K562 (cell line): ENCODE data around the gene DHX35.

ENCODE experiments used
- CHD2 ChIP-seq: IDR thresholded peaks from 2 replicates; pipeline ENCODE4 v1.6.1; 2011; ENCODE audit warnings: low read depth, low read length
- DMBX1 ChIP-seq: fragments of 250-450 bp; sonication (Bioruptor Pico); IDR thresholded peaks from 2 replicates; pipeline ENCODE4 v1.8.0; 2022; ENCODE audit warnings: inconsistent platforms, mild to moderate bottlenecking, moderate library complexity, borderline replicate concordance
- EZH2 ChIP-seq: IDR thresholded peaks from 2 replicates; pipeline ENCODE4 v1.6.1; 2012; ENCODE audit warnings: low read depth, mild to moderate bottlenecking, inconsistent platforms, low read length, borderline replicate concordance
- FOXJ3 ChIP-seq: sonication (generic); formaldehyde crosslinking; IDR thresholded peaks from 2 replicates; pipeline ENCODE4 v1.4.0; 2020; ENCODE audit warnings: mild to moderate bottlenecking, missing genetic modification reagents
- FOXM1 ChIP-seq, 2 experiments: fragments of 450-650 bp in 1 of 2; sonication (generic) in 1 of 2; formaldehyde crosslinking in 1 of 2; IDR thresholded peaks; 2 replicates each; pipeline versions ENCODE4 v1.6.1 to v1.9.0; 2017 to 2022; ENCODE audit warnings: low read depth in 2 of 2, mild to moderate bottlenecking in 2 of 2, missing genetic modification reagents in 1 of 2, moderate library complexity in 1 of 2
- MTA2 ChIP-seq: fragments of 450-650 bp; IDR thresholded peaks from 2 replicates; pipeline ENCODE4 v1.6.1; 2016; ENCODE audit warnings: low read depth
- MXI1 ChIP-seq: IDR thresholded peaks from 2 replicates; pipeline ENCODE4 v1.6.1; 2011; ENCODE audit warnings: low read depth, mild to moderate bottlenecking, improper control_type of control experiment, low read length
- POLR2A ChIP-seq: fragments of 450-650 bp; conservative IDR thresholded peaks from 2 replicates; pipeline ENCODE4 v1.6.1; 2016
- RNF219 ChIP-seq: fragments of 250-450 bp; sonication (Bioruptor Pico); IDR thresholded peaks from 2 replicates; pipeline ENCODE4 v1.5.0; 2022; ENCODE audit warnings: mild to moderate bottlenecking
- TF ChIP-seq, protein P1 (sequence below): sonication (generic); formaldehyde crosslinking; IDR thresholded peaks from 2 replicates; pipeline ENCODE4 v1.8.1; 2022; ENCODE audit warnings: missing genetic modification reagents

- TF ChIP-seq FOXM1 (IDR thresholded peaks at IDR 0.05; ENCODE audit: low read depth): no peak
- no peak for TF ChIP-seq FOXM1 (CRISPR knock-in tag; IDR thresholded peaks at IDR 0.05; ENCODE audit: low read depth)
- no peak for TF ChIP-seq FOXJ3 (CRISPR knock-in tag)
- no peak for TF ChIP-seq MTA2
- TF ChIP-seq EZH2: no peak
- no peak for TF ChIP-seq DMBX1 (CRISPR knock-in tag)
- TF ChIP-seq CHD2: no peak
- no peak for TF ChIP-seq RNF219 (CRISPR knock-in tag)
- TF ChIP-seq, protein P1, sequence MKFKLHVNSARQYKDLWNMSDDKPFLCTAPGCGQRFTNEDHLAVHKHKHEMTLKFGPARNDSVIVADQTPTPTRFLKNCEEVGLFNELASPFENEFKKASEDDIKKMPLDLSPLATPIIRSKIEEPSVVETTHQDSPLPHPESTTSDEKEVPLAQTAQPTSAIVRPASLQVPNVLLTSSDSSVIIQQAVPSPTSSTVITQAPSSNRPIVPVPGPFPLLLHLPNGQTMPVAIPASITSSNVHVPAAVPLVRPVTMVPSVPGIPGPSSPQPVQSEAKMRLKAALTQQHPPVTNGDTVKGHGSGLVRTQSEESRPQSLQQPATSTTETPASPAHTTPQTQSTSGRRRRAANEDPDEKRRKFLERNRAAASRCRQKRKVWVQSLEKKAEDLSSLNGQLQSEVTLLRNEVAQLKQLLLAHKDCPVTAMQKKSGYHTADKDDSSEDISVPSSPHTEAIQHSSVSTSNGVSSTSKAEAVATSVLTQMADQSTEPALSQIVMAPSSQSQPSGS (CRISPR knock-in tag): no peak
- no peak for TF ChIP-seq POLR2A
- TF ChIP-seq MXI1: no peak
Observed at GRCh38 chr20:38924718-38925117, 37.4 kb upstream of the DHX35 start.
